Measurements from ENCODE around the gene RBMXL3.
"Not testable (repeated sequence)": the region's sequence is repeated elsewhere in the genome, so short reads cannot be mapped to it uniquely, and the experiment has no call there.

Gene RBMXL3

DNA sequence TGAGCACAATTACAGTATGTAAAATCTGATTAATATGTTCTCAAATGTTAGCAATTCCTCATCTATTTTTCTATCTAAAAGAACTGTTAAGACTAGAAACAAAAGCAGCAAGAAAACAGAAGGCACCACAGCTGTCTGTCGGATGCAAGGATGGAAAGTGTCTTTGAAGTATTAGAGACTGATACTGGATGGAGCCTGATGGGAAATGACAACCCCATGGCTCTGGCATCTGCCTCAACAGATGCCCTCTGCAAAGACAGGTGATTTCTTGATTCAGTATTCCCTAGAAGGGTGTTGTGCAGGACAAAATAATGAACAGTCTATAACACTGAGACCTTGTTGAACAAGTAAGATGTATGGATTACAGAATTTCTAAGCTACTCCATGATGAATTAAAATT is 24.9 kb downstream of the RBMXL3 start:
- no peak overlapping the region for H3K27ac ChIP-seq
- TF ChIP-seq ZFX (IDR thresholded peaks at IDR 0.05): no peak
- TF ChIP-seq, protein P1, sequence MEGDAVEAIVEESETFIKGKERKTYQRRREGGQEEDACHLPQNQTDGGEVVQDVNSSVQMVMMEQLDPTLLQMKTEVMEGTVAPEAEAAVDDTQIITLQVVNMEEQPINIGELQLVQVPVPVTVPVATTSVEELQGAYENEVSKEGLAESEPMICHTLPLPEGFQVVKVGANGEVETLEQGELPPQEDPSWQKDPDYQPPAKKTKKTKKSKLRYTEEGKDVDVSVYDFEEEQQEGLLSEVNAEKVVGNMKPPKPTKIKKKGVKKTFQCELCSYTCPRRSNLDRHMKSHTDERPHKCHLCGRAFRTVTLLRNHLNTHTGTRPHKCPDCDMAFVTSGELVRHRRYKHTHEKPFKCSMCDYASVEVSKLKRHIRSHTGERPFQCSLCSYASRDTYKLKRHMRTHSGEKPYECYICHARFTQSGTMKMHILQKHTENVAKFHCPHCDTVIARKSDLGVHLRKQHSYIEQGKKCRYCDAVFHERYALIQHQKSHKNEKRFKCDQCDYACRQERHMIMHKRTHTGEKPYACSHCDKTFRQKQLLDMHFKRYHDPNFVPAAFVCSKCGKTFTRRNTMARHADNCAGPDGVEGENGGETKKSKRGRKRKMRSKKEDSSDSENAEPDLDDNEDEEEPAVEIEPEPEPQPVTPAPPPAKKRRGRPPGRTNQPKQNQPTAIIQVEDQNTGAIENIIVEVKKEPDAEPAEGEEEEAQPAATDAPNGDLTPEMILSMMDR (conservative IDR thresholded peaks at IDR 0.05): no peak

DNA sequence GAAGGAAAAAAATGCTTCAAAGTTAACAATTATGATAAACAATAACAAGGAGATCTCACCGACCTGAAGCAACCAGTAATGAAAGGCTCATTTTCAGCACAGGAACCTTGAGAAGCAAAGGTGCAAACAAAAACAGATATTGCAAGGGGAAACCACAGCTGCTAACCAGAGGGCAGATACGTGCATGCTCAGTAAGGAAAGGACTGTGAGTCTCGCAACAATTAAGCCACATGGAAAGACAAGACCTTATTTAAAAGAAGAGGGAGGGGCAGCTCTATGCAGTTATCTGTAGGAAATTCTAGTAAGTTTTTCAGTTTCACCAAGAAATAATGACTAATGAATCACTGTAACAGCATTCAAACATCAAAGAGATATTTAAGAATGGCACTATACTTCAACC is 25.4 kb downstream of the RBMXL3 start:
- TF ChIP-seq, protein P1 (conservative IDR thresholded peaks at IDR 0.05): no peak
- TF ChIP-seq ZFX (IDR thresholded peaks at IDR 0.05): no peak
- no peak overlapping the region for H3K27ac ChIP-seq

DNA sequence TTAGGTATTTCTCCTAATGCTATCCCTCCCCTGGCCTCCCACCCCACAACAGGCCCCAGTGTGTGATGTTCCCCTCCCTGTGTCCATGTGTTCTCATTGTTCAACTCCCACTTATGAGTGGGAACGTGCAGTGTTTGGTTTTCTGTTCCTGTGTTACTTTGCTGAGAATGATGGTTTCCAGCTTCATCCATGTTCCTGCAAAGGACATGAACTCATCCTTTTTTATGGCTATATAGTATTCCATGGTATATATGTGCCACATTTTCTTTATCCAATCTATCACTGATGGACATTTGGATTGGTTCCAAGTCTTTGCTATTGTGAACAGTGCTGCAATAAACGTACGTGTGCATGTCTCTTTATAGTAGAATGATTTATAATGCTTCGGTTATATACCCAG is 28.1 kb downstream of the RBMXL3 start:
- not testable (repeated sequence) for H3K27ac ChIP-seq

DNA sequence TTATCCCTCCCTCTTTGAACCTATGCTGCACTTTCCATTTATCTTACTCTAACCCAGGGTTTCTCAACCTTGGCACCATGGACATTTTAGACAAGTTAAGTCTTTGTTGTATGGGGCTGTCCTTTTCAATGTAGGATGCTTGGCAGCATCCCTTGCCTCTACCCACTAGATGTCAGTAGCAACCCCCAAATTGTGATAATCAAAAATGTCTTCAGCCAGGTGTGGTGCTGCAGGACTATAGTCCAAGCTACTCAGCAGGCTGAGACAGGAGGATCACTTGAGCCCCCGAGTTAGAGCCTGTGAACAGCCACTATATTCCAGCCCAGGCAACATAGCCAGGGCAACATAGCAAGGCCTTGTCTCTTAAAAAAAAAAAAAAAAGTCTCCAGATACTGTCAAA is 37.7 kb downstream of the RBMXL3 start:
- TF ChIP-seq, protein P1 (conservative IDR thresholded peaks at IDR 0.05): peak; percentile 45
- TF ChIP-seq ZFX (IDR thresholded peaks at IDR 0.05): no peak
- H3K27ac ChIP-seq: no peak overlapping the region

DNA sequence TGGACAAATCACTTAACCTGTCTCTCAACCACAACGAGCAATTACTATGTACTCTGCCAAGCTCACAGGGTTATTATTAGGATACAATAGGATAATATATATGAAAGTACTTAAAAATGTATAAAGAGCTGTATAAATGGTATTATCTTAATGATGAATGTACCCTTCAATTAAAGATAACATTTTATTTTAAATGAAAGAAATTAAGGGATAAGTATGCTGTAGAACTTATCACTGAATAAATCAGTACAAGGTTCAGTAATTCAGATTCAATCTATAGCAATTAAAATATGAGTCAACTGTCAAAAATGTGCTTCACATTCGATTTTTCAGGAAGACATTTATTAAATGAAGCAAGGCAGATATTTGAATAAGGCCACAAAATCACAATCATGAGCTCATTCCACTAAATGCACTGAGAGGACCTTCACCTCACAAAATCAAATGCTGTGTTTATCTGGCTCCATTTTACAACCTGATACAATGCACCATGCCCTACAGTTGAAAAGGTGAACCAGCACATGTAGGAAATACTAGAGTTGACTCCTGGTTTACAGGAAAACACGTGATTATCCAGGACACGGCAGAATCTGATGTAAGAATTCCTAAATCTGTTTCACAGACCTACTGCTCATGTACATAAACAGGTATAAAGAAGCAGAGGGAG is 40.3 kb downstream of the RBMXL3 start:
- no peak overlapping the region for H3K27ac ChIP-seq
- TF ChIP-seq, protein P1 (conservative IDR thresholded peaks at IDR 0.05): no peak
- no peak for TF ChIP-seq ZFX (IDR thresholded peaks at IDR 0.05)

DNA sequence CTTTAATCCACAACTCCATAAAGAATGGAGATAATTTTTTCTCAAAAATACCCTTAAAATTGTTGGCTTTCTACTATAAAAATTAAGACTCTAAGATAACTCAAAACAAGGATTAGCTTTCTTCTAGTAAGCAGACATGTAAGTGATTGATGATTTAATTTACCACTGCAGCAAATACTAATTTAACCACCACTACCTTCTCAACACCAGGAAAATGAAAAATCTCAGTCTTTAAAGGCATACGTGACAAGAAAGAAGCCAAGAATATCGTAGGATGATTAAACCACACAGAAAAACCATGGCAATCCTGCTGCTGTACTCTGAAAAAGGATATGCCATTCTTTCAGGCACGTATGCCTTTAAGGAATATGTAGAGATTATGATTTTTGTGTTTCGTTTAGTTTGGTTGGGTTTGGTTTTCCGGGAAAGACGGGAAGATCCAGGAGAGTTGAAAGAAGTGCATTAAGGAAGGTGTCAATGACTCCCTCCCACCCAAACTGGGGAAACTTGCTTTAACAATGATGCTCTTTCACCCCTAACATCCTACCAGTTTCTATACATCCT is 43.8 kb downstream of the RBMXL3 start:
- no peak for TF ChIP-seq ZFX (IDR thresholded peaks at IDR 0.05)
- TF ChIP-seq, protein P1 (conservative IDR thresholded peaks at IDR 0.05): no peak
- no peak overlapping the region for H3K27ac ChIP-seq

DNA sequence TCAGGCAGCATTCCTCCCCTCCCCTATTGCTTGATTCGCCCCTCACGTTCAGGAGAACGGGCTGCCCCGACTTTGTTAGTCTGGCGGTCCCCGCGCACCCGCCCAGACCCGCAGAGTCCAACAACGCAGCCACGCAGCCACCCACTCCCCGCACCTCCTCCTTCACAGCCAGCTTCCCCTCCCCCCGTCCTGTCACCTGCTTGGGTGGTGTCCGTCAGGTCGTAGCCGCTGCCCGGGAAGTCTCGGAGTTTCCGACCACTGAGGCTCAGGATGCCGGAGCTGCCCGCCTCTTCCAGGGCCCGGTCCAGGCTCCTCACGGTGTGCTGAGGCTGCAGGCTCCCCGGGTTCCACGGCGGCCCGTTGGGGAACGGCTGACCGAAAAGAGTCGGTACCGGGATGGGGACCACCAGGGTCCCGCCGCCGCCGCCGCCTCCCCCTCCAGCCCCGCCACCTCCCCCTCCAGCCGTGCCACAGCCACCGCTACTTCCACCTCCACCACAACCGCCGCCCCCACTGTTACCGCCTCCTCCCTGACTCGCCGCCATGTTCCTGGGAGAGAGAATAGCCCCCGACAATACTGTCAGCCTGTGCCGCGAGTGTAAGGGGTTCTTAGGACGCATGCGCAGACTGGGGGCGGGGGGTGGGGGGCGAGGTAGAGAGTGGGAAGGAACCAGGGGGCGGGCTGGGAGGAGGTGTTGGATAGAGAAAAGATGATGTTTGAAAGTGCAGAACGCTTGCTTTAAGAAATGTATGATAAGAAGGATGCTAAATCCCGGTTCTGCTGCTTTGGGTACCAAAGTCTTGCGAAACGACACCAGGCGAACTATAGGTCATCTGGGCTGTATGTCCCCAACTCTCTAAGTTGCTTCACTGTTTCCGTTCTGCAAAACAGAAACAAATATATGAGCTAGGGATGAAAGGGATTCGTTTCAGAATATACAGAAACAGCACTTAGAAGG is 44.6 kb downstream of the RBMXL3 start, which contains the start of gene LRCH2:
TSS of gene LRCH2 (minus strand) at position 600 of the 959 bp plus-strand sequence. CDS start at position 545, 55 bp downstream.
- H3K27ac ChIP-seq: no peak within 1 kb of the TSS
- TF ChIP-seq ZFX (IDR thresholded peaks at IDR 0.05): no peak
- TF ChIP-seq, protein P1 (conservative IDR thresholded peaks at IDR 0.05): no peak
